HG03175 (cell line): ENCODE results near the gene BAIAP2L2.
"Not testable (repeated sequence)": the region's sequence is repeated elsewhere in the genome, so short reads cannot be mapped to it uniquely, and the experiment has no call there.

Experiments used
- ATAC-seq: cut with Tn5 transposase; IDR thresholded peaks from one replicate; pipeline ENCODE4 v1.9.1; 2021; ENCODE audit warnings: mild to moderate bottlenecking, moderate library complexity; ENCODE audit not compliant: unreplicated experiment

The BAIAP2L2 gene

DNA sequence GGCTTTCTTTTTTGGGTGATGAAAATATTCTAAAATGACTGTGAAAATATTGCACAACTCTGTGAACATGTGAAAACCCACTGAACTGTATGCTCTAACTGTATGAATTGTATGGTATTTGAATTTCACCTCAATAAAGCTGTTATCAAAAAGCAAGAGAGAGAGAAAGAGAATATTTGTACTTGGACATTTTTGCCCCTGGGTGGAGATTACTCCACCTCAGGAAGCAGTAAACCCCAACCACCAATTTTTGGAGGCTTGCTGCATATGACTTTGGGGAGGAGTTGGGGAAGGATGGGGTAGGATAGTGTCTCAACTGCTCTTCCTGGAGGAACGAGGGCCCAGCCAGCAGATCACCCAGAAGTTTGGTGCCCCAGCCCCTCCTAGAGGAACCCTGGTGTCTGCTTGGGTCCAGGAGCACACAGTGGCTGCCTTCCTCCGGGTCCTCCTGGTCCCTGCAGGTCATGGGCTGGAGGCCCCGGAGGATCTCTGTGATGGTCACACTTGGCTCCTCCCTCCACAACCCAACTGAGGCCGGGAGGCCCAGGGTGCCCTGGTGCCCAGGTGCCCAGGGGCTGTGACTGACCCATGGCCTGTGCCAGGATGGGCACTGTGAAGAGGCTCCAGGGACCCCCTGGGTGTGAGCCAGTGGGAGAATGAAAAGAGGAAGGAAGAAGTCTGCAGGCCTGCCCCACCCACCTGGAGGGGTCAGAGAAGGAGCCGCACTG lies 68.6 kb downstream of the BAIAP2L2 start:
- no peak for ATAC-seq

DNA sequence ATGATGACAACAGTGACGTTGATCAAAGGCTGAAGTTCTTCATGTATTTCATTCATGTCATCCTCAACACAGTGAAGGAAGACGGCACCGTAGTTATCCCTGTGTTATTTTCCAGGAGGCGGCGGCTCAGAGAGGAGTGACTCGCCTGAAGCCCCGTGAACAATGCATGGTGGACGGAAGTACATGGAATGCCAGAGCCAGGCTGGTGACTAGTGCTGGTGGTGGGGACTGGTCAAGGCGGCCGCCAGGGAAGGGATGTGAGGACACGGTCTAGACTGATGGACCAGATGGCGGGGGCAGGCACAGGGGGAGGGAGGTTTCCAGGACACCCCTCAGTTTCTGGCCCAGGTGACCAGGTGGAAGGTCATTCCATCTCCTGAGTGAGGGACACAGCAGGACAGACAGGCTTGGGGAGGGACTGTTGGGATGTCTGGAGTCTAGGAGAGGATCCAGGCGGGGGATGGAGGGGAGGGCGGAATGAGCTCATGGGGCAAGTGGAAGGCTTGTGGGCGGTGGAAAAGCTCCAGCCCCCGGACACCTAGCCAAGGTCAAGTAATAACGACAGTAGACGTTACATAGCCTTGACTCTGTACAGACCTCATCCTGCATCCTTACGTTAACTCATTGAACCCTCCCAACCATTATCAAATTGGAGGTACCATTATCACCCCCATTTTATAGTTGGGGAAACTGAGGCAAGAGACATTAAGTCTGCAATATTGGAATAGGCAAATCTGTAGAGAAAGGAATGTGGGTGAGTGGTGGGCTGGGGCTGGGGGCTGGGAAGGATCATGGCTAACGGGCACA lies 69.3 kb downstream of the BAIAP2L2 start:
- ATAC-seq, result no peak

DNA sequence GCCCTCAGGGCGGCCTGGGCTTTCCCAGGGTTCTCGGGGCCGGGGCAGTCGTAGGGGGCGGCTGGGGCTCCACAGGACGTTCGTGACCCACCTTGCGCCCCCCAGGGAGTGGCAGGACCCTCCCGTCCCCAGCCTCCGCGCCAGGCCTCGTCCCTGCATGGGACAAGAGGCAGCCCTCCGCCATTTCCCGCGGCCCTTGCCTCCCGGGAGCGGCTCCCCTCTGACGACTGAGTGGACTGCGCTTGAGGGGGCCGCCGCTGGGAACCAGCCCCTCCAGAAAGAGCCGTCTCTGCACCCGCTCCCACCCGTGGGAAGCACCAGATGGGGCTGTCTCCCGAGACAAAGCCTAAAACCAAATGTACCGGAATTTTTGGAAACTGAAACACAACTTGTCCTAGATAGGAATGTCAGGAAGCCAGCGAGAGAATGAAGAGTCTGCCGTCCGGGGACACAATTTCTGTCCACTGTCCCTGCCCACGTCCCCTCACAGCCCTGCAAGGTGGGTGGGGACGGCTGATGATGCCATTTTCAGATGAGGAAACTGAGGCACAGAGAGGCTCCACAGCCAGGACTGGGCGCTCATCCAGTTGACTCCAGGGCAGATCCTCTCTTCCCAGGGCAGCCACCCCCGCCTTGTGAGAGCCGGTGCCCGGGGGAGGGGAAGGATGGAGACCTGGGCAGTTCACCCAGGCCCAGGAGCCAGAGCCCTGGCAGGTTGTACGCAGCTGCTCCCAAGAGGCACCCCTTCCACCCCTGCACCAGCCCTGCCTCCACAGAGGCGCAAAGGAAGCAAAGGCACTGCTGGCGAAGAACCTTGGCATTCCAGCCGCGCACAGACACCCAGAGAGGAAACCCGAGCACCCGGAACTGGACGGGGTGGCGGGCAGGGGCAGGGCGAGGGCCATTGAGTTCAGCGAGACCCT lies 71.3 kb downstream of the BAIAP2L2 start:
- no peak for ATAC-seq

DNA sequence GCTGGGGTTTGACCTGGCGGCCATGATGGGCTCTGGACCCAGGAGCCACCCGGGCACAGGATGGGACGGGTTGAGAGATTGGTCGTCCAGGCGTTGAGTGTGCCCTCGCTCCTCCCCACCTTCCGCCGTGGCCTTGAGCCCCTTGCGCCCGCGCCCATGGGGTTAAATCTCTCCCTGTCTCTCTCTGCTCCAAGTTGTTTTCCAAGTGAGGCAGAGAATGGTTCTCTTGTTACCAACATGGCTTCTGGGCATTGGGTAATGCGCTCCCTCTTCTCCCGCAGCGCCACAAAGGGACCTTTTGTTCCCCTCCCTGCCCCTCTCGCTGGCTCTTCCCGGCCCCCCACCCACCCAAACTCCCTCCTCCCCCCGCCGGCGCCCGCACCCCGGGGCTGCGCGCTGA lies 72.1 kb downstream of the BAIAP2L2 start:
- ATAC-seq, result no peak

DNA sequence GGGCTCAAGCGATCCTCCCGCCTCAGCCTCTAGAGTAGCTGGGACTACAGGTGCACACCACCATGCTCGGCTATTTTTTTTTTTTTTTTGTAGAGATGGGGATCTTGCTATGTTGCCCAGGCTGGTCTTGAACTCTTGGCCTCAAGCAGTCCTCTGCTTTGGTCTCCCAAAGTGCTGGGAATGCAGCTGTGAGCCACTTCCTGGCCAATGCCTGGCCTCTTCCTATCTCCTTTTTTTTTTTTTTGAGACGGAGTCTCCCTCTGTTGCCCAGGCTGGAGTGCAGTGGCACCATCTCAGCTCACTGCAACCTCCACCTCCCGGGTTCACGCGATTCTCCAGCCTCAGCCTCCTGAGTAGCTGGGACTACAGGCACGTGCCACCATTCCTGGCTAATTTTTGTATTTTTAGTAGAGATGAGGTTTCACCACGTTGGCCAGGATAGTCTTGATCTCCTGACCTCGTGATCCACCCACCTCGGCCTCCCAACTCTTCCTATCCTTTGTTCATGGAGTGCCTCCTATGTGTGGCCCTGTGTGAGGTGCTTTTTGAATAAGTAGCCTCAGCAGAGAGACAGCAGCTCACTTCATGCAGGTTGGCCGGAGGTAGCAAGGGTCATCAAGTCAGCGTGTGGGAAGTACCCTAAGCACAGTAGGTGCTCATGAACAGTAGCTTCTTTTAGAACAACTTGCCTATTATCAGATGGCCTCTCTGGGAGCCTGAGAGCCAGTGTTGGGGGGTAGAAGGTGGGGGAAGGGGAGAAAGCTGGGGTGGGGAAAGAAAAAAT lies 72.9 kb downstream of the BAIAP2L2 start:
- ATAC-seq, result not testable (repeated sequence)

DNA sequence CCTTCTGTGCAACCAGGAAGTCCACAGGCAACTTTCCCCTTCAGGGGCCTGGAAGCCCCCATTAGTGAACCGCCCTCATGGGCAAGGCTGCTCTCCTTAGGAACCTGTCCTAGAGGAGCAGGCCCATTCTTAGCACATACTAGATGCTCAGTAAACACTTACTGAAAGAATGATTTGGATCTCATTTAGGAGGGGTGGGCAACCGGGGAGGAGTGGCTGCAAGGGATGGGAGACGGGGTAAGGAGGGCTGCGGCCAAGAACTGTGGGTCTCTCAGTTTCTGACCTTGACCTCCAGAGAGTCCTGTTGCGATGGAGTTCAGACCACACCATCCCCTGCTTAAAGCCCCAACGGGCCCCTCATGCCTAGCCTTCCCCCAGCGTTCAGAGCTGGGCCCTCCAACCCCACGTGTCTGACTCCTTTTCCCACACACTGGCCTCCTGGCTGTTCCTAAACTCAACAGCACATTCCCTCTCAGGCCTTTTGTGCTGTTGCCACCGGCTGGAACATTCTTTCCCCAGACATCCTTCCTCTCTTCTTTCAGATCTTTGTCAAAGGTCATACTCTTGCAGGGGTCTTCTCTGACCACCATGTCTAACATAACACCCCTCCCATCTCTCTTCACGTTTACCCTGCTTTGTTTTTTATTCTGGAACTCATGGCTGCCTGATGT lies 74.0 kb downstream of the BAIAP2L2 start:
- no peak for ATAC-seq

DNA sequence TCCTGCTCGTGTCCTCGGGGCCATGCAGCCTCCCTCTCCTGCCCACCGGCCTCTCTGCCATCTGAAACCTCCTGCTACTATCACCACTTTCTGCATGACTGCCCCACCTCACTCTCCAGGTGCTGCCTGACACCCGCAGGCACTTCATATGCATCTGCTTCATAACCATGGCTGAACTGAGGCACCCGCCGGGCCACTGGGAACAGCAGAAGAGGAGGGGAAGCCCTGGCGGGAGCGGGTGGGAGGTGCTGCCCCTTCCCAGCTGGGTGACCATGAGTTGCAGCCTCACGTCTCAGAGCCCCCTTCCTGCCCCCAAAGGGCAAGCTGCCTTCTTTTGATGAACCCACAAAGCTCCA lies 75.0 kb downstream of the BAIAP2L2 start:
- no peak for ATAC-seq
